ENCODE results near the gene RMND1. TPM values are rescaled to one million over a fixed set of nuclear protein-coding genes. Genes with fewer than 3 reads are reported as not detected.

RMND1 gene
- total RNA-seq, 2 experiments from 2014 or later: 16.7 to 18.4 TPM

DNA sequence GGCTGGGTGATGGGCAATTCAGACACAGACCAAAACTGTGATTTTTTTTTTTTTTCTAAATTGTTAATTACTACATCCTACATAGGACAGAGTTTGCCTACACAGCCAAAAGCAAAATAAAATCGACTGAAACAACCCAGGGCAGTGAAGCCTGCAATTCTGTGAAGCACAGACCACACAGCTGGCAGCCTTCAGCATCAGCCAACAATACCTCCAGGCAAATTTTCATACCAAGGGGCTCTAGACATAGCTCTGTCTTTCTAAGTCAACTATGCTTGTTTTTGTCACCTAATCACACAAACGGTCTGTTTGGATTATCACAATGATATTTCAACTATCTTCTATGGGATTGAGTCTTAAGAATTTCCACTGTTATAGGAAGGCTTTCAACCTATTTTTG, 17.6 kb downstream of the RMND1 start:
- H3K4me1 Mint-ChIP-seq (ENCODE audit: low read depth): peaks cover 12% of the 10 kb centered on the region
- H3K9me3 Mint-ChIP-seq: no peaks in the 10 kb centered on the region
- no peak overlapping the region for H3K4me3 Mint-ChIP-seq
- H3K27ac Mint-ChIP-seq: no peak overlapping the region
- intact Hi-C loops (cut with micrococcal nuclease): no loop called here
- DNase-seq: no peak
- H3K27me3 Mint-ChIP-seq (ENCODE audit: low read depth): no peaks in the 10 kb centered on the region
- CTCF ChIA-PET: no interaction called here
- H3K36me3 Mint-ChIP-seq (ENCODE audit: low read depth): peaks cover 28% of the 10 kb centered on the region

DNA sequence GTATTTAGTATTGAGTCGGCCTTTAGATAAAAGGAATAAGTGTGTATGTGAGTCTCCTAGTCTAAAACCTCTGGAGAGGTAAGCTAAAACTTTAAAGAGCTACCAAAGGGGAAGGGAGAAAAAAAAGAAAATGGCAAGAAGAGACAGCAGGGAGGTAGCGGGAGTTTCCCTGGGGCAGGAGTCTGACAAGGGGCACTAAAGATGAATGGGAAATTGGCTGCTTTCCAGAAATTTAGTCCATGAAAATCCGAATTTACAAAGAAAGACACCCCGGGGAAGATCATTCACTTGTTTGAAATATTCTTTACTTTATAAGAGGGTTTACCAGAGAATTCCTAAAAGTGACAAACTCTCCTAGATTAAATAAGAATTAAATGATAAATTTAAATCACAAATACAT, 19.3 kb downstream of the RMND1 start:
- DNase-seq: no peak
- Mint-ChIP-seq H3K27me3 (ENCODE audit: low read depth) (no peaks in the 10 kb centered on the region), H3K36me3 (ENCODE audit: low read depth) (peaks cover 36% of the 10 kb centered on the region), H3K27ac (no peak overlapping the region), H3K4me3 (no peak overlapping the region), H3K4me1 (ENCODE audit: low read depth) (peaks cover 8% of the 10 kb centered on the region), H3K9me3 (no peaks in the 10 kb centered on the region)
- intact Hi-C loops (cut with micrococcal nuclease): no loop called here
- CTCF ChIA-PET: interaction anchor here (1.0 kb wide), 1 partner anchor 44 kb away, joined by 3 read pairs; no protein-coding TSS in a partner anchor

DNA sequence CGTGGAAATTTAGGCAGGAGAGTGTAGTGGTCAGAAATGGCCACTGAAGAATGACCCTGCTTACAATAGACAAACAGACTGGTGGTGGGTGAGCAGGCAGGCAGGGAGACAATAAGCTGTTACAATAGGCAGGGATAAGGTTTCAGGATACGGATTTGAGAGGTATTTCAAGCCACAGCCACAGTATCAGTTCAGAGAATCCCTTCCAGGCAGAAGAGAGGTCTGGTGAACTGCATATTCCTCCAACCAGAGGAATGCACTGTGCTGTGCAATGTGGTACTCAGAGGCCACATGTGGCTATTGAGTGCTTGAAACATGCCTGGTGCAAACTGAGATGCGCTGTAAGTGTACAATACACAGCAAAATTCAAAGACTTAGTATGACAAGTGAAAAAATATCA, 20.6 kb downstream of the RMND1 start:
- DNase-seq: no peak
- H3K4me3 Mint-ChIP-seq: no peak overlapping the region
- CTCF ChIA-PET: no interaction called here
- peaks cover 35% of the 10 kb centered on the region for H3K36me3 Mint-ChIP-seq (ENCODE audit: low read depth)
- H3K27ac Mint-ChIP-seq: no peak overlapping the region
- intact Hi-C loops (cut with micrococcal nuclease): no loop called here
- H3K4me1 Mint-ChIP-seq (ENCODE audit: low read depth): peaks cover 1% of the 10 kb centered on the region
- H3K9me3 Mint-ChIP-seq: no peaks in the 10 kb centered on the region
- H3K27me3 Mint-ChIP-seq (ENCODE audit: low read depth): no peaks in the 10 kb centered on the region

DNA sequence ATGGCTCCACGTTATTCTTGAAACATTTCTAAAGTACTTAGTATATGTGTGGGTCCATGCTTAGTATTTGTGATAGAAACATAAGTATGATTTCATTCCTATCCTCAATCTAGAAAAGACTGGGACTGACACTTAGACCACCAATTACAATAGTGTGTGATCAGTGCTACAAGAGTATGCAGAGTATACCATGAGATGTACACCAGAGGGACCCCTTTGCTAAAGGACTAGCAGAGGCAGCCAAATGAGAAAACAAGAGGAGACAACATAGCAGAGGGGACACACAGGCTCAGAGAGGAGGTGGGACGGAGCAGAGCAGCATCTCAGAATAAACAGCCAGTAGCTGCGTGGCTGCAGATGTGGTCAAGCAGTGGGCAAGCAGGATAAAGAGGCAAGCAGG, 21.0 kb downstream of the RMND1 start:
- Mint-ChIP-seq H3K4me1 (ENCODE audit: low read depth) (no peaks in the 10 kb centered on the region), H3K27ac (no peak overlapping the region), H3K4me3 (no peak overlapping the region), H3K27me3 (ENCODE audit: low read depth) (no peaks in the 10 kb centered on the region), H3K9me3 (no peaks in the 10 kb centered on the region), H3K36me3 (ENCODE audit: low read depth) (peaks cover 36% of the 10 kb centered on the region)
- CTCF ChIA-PET: interaction anchor here (1.0 kb wide), 1 partner anchor 25 kb away, joined by 5 read pairs; no protein-coding TSS in a partner anchor
- no peak for DNase-seq
- intact Hi-C loops (cut with micrococcal nuclease): no loop called here

DNA sequence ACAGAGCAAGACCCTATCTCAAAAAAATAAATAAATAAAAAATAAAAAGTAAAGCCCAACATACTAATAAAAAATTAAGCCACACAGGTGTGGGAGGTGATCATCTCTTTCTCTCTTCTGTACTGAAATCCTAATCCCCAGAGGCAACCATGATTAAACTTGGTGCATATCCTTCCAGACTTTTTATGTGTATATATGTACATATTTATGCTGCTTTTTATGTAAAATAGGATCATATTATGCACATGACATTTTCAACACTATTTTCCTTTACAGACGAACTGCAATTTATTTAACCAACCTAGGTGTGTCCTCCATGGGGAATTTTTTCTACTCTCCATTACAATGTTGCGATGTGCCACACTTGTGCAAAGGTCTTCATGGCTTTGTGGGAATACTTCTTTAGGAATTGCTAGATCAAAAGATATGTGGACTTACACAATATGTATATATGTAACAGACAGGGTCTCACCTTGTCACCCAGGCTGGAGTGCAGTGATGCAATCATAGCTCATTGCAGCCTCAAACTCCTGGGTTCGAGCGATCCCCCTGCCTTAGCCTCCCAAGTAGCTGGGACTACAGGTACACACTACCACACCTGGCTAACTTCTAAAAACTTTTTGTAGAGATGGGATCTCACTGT, 23.7 kb downstream of the RMND1 start:
- intact Hi-C loops (cut with micrococcal nuclease): no loop called here
- CTCF ChIA-PET: no interaction called here
- H3K27ac Mint-ChIP-seq: no peak overlapping the region
- no peaks in the 10 kb centered on the region for H3K27me3 Mint-ChIP-seq (ENCODE audit: low read depth)
- H3K4me3 Mint-ChIP-seq: no peak overlapping the region
- no peak for DNase-seq
- peaks cover 48% of the 10 kb centered on the region for H3K36me3 Mint-ChIP-seq (ENCODE audit: low read depth)
- no peaks in the 10 kb centered on the region for H3K4me1 Mint-ChIP-seq (ENCODE audit: low read depth)
- no peaks in the 10 kb centered on the region for H3K9me3 Mint-ChIP-seq

DNA sequence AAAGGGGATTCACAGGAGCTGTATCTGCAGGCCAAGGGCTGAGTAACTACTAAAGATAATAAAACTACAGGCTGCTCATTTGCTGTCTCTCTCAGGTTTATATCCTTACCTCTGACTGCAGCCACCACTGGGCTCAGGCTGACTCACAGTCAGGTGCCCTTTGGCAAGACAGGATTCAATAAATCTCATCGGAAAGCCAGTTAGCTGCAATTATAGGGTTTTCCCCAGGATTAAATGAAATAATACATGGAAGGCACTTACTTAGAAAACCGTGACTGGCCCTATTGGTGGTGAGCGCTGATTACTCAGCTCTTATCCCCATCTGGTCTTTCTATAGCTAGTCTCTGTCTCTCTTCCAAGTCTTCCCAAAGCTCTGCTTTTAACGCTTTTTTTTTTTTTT, 26.4 kb downstream of the RMND1 start:
- H3K4me1 Mint-ChIP-seq (ENCODE audit: low read depth): no peaks in the 10 kb centered on the region
- peaks cover 37% of the 10 kb centered on the region for H3K36me3 Mint-ChIP-seq (ENCODE audit: low read depth)
- intact Hi-C loops (cut with micrococcal nuclease): no loop called here
- no peak overlapping the region for H3K4me3 Mint-ChIP-seq
- CTCF ChIA-PET: no interaction called here
- no peaks in the 10 kb centered on the region for H3K9me3 Mint-ChIP-seq
- no peak for DNase-seq
- no peaks in the 10 kb centered on the region for H3K27me3 Mint-ChIP-seq (ENCODE audit: low read depth)
- no peak overlapping the region for H3K27ac Mint-ChIP-seq

DNA sequence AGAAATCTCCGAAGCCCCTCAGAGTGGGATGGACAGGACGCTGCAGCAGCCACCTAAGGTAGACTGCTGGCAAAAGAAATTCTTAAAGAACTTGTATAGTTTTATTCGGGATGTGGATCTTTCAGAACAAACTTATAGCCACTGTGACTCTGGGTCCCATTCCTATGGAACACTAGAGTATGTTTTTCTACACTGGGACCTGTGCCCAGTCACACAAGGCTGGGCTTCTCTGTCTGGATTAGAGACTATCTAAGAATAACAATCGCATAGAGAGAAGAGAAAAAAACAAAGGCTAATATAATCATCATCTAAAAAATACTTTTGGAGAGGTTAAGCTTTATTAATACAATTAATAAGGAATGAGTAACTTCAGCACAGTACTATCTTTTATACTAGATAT, 28.9 kb downstream of the RMND1 start:
- peaks cover 26% of the 10 kb centered on the region for H3K36me3 Mint-ChIP-seq (ENCODE audit: low read depth)
- no peak for DNase-seq
- no peaks in the 10 kb centered on the region for H3K27me3 Mint-ChIP-seq (ENCODE audit: low read depth)
- CTCF ChIA-PET: no interaction called here
- no peak overlapping the region for H3K4me3 Mint-ChIP-seq
- no peak overlapping the region for H3K27ac Mint-ChIP-seq
- H3K9me3 Mint-ChIP-seq: no peaks in the 10 kb centered on the region
- intact Hi-C loops (cut with micrococcal nuclease): no loop called here
- H3K4me1 Mint-ChIP-seq (ENCODE audit: low read depth): no peaks in the 10 kb centered on the region

DNA sequence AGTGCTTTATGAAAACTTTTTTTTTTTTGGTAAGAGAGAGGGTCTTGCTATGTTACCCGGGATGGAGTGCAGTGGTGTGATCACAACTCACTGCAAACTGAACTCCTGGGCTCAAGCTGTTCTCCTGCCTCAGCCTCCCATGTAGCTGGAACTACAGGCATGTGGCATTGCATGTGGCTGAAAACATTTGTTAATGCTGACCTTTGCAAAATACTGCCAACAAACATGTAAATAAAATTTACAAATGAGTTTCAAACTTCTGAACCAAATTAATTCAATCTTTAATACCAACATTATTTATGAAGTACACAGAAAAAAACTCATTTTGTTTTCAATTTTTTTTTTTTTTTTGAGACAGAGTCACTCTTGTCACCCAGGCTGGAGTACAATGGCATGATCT, 34.4 kb downstream of the RMND1 start:
- CTCF ChIA-PET: interaction anchor here (1.7 kb wide), 1 partner anchor 24 kb away, joined by 5 read pairs; no protein-coding TSS in a partner anchor

DNA sequence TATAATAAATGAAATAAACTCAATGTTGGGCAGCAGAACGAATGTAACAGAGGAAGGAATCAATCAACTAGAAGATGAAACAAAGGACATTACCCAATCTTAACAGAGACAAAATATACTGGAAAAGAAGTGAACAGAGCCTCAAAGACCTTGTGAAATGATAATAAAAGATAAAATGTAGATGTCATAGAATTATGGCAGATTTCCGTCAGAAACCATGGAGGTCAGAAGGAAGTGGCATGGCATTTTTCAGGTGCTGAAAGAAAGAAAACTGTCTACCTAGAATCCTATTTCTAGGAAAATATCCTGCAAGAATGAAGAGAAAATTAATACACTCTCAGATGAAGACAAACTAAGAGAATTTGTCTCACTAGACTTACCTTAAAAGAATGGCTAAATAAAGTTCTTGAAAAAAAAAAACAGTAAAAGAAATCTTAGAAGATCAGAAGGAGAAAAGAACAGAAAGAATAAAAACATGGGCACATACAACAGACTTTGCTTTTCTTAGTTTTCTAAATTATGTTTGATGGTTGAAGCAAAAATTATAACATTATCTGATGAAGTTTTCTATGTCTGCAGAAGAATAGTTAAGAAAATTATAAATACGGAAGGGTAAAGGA, 37.2 kb downstream of the RMND1 start:
- intact Hi-C loops (cut with micrococcal nuclease): no loop called here
- Mint-ChIP-seq H3K4me3 (no peak overlapping the region), H3K27ac (no peak overlapping the region), H3K9me3 (peaks cover 12% of the 10 kb centered on the region), H3K4me1 (ENCODE audit: low read depth) (peaks cover 17% of the 10 kb centered on the region), H3K36me3 (ENCODE audit: low read depth) (peaks cover 54% of the 10 kb centered on the region), H3K27me3 (ENCODE audit: low read depth) (no peaks in the 10 kb centered on the region)
- DNase-seq: no peak
- CTCF ChIA-PET: no interaction called here

More for the DNA sequence above, 34.4 kb downstream of the RMND1 start:
- intact Hi-C loops (cut with micrococcal nuclease): no loop called here
- Mint-ChIP-seq H3K4me1 (ENCODE audit: low read depth) (peaks cover 16% of the 10 kb centered on the region), H3K27ac (no peak overlapping the region), H3K27me3 (ENCODE audit: low read depth) (no peaks in the 10 kb centered on the region), H3K9me3 (peaks cover 12% of the 10 kb centered on the region), H3K4me3 (no peak overlapping the region), H3K36me3 (ENCODE audit: low read depth) (peaks cover 48% of the 10 kb centered on the region)
- DNase-seq: no peak

DNA sequence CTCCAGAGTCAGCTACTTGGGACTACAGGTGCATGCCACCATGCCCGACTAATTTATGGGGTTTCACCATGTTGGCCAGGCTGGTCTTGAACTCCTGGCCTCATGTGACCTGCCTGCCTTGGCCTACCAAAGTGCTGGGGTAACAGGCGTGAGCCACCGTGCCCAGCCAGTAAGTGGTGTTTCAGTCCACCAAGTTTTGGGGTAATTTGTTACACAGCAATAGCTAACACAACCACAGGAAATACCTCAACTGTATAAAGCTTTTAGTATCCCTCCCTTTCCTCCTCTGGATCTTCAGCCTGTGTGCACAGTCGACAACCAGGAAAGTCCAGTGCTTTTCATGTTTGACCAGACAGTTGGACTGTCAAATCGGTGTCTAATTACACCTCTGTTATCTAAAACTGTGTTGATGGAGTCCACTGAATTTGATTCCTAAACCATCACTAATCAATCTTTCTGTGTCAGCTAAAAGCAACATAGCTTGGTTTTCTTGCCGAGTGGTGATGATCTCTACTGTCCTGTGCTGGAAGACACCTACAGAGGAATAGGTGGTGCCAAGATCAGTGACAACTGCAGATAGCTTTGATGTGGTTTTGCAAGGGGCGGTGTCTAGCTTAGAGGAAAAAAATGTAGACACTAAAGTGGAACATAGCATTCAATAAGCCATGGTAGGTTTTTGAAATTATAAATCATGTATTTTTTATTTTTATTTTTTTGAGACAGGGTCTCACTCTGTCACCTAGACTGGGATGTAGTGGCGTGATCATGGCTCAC, 38.4 kb downstream of the RMND1 start:
- Mint-ChIP-seq H3K36me3 (ENCODE audit: low read depth) (peaks cover 64% of the 10 kb centered on the region), H3K9me3 (peaks cover 12% of the 10 kb centered on the region), H3K27me3 (ENCODE audit: low read depth) (no peaks in the 10 kb centered on the region), H3K27ac (peak overlapping the region; percentile 32), H3K4me1 (ENCODE audit: low read depth) (peaks cover 17% of the 10 kb centered on the region), H3K4me3 (no peak overlapping the region)
- intact Hi-C loops (cut with micrococcal nuclease): no loop called here
- CTCF ChIA-PET: interaction anchor here (0.6 to 1.5 kb wide), 3 partner anchors 25 to 89 kb away, joined by 3 to 4 read pairs (median 3); no protein-coding TSS in a partner anchor
- DNase-seq: peak; percentile 71

DNA sequence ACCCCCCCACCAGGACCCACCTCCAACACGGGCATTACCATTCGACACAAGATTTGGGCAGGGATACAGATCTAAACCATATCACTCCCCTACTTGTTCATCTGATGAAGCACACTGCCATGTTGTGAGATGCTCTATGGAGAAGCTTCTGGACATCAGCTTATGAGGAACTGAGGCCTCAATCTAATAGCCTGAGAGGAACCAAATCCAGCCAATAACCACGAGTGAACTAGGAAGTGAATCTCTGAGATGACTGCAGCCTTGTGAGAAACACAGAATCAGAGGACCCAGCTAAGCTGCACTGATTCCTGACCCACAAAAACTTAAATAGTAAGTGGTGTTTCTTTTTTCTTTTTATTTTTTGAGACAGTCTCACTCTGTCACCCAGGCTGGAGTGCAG, 39.0 kb downstream of the RMND1 start:
- H3K4me1 Mint-ChIP-seq (ENCODE audit: low read depth): peaks cover 17% of the 10 kb centered on the region
- CTCF ChIA-PET: interaction anchor here (1.2 to 1.5 kb wide), 2 partner anchors 28 to 88 kb away, joined by 3 to 4 read pairs; no protein-coding TSS in a partner anchor
- no peak overlapping the region for H3K4me3 Mint-ChIP-seq
- H3K9me3 Mint-ChIP-seq: peaks cover 12% of the 10 kb centered on the region
- H3K27ac Mint-ChIP-seq: no peak overlapping the region
- intact Hi-C loops (cut with micrococcal nuclease): no loop called here
- no peaks in the 10 kb centered on the region for H3K27me3 Mint-ChIP-seq (ENCODE audit: low read depth)
- H3K36me3 Mint-ChIP-seq (ENCODE audit: low read depth): peaks cover 64% of the 10 kb centered on the region
- no peak for DNase-seq

DNA sequence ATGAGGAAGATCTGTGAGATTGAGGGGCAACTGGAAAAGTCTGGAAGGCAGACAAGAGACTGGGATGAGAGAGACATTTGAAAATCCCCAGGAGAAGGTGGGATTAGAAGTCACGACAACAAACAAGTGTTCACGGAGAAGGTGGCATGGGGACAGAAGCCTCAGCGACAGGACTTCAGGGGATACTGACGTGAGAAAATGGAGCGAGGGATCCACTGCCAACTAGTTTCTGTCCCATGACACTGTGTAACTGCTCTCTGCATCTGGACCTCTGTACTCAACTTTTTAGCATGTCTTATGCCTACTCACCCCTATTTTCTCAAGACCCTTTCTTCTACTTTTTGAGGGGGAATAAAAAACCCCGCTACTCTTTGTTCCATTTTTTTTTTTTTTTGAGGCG, 42.2 kb downstream of the RMND1 start:
- CTCF ChIA-PET: no interaction called here
- DNase-seq: no peak
- Mint-ChIP-seq H3K27ac (no peak overlapping the region), H3K4me1 (ENCODE audit: low read depth) (peaks cover 19% of the 10 kb centered on the region), H3K9me3 (peaks cover 5% of the 10 kb centered on the region), H3K36me3 (ENCODE audit: low read depth) (peaks cover 46% of the 10 kb centered on the region), H3K27me3 (ENCODE audit: low read depth) (no peaks in the 10 kb centered on the region), H3K4me3 (no peak overlapping the region)
- intact Hi-C loops (cut with micrococcal nuclease): no loop called here

All from activated naive CD4-positive, alpha-beta T cell treated with anti-CD3 and anti-CD28 coated beads for 36 hours (primary cell).